ENCODE measurements around the gene CD86. TPM values are rescaled to one million over a fixed set of nuclear protein-coding genes. Genes with fewer than 3 reads are reported as not detected.
"Not testable (repeated sequence)": the region's sequence is repeated elsewhere in the genome, so short reads cannot be mapped to it uniquely, and the experiment has no call there.

The CD86 gene
- total RNA-seq, 4 donors from 2014 or later: 0.49 to 4.2 (median 1.8) TPM

DNA sequence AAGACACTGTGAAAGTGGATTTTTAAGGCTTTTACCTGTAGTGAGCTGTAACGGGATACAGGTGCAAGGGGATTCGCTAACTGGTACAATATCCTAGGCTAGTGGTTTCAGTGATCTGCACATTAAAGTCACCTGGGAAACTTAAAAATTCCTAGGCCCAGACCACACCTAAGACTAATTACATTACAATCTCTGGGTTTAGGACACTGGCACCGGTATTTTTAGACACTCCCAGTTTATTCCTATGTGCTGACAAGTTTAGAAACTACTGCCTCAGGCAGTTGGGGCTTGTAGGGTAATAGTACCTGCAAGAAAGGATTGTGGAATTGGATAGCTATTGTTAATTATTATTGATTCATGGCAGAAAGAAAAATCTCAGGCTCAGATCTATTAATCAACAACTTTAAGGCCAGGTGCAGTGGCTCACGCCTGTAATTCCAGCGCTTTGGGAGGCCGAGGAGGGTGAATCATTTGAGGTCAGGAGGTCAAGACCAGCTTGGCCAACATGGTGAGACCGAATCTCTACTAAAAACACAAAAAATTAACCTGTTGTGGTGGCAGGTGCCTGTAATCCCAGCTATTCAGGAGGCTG is 77.9 kb downstream of the CD86 start:
- 83 to 92% methylated on average over 7 of the region's 7 CpGs for WGBS, 2 donors
- no peak for DNase-seq
- no peaks in the 10 kb centered on the region for H3K4me1 ChIP-seq
- TF ChIP-seq, protein P1, sequence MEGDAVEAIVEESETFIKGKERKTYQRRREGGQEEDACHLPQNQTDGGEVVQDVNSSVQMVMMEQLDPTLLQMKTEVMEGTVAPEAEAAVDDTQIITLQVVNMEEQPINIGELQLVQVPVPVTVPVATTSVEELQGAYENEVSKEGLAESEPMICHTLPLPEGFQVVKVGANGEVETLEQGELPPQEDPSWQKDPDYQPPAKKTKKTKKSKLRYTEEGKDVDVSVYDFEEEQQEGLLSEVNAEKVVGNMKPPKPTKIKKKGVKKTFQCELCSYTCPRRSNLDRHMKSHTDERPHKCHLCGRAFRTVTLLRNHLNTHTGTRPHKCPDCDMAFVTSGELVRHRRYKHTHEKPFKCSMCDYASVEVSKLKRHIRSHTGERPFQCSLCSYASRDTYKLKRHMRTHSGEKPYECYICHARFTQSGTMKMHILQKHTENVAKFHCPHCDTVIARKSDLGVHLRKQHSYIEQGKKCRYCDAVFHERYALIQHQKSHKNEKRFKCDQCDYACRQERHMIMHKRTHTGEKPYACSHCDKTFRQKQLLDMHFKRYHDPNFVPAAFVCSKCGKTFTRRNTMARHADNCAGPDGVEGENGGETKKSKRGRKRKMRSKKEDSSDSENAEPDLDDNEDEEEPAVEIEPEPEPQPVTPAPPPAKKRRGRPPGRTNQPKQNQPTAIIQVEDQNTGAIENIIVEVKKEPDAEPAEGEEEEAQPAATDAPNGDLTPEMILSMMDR (IDR thresholded peaks at IDR 0.05): no peak
- TF ChIP-seq POLR2A (IDR thresholded peaks at IDR 0.05): no peak
- no peaks in the 10 kb centered on the region for H3K36me3 ChIP-seq
- H3K27ac ChIP-seq: no peak overlapping the region
- intact Hi-C loops (cut with DNase I): no loop called here
- no peaks in the 10 kb centered on the region for H3K9me3 ChIP-seq
- H3K27me3 ChIP-seq: no peaks in the 10 kb centered on the region
- no peak overlapping the region for H3K4me3 ChIP-seq (replicated peaks in 1 of 3)

- intact Hi-C loops (cut with DNase I): no loop called here
- 85 to 89% methylated on average over 3 of the region's 3 CpGs for WGBS, 2 donors
Observed at GRCh38 chr3:122146466-122146865, 91.3 kb downstream of the CD86 start.

GRCh38 chr3:122148941-122149627 is 93.9 kb downstream of the CD86 start:
- Histone ChIP-seq H3K36me3 (no peaks in the 10 kb centered on the region), H3K27ac (no peak overlapping the region), H3K4me3 (replicated peaks in 1 of 3) (no peak overlapping the region), H3K27me3 (no peaks in the 10 kb centered on the region), H3K4me1 (no peaks in the 10 kb centered on the region), H3K9me3 (no peaks in the 10 kb centered on the region)
- TF ChIP-seq POLR2A (IDR thresholded peaks at IDR 0.05): no peak
- TF ChIP-seq, protein P1 (IDR thresholded peaks at IDR 0.05): no peak
- 77 to 78% methylated on average over 2 of the region's 2 CpGs for WGBS, 2 donors
- DNase-seq: no peak
- intact Hi-C loops (cut with DNase I): no loop called here

More at GRCh38 chr3:122146466-122146865, 91.3 kb downstream of the CD86 start:
- TF ChIP-seq, protein P1 (IDR thresholded peaks at IDR 0.05): no peak
- no peak for TF ChIP-seq POLR2A (IDR thresholded peaks at IDR 0.05)
- no peaks in the 10 kb centered on the region for H3K9me3 ChIP-seq
- no peak for DNase-seq
- no peak overlapping the region for H3K4me3 ChIP-seq (replicated peaks in 1 of 3)
- no peak overlapping the region for H3K27ac ChIP-seq
- no peaks in the 10 kb centered on the region for H3K4me1 ChIP-seq
- no peaks in the 10 kb centered on the region for H3K36me3 ChIP-seq
- H3K27me3 ChIP-seq: no peaks in the 10 kb centered on the region

GRCh38 chr3:122151480-122151879 is 96.3 kb downstream of the CD86 start:
- intact Hi-C loops (cut with DNase I): no loop called here
- no peaks in the 10 kb centered on the region for H3K9me3 ChIP-seq
- H3K27me3 ChIP-seq: no peaks in the 10 kb centered on the region
- no peaks in the 10 kb centered on the region for H3K36me3 ChIP-seq
- no peak overlapping the region for H3K4me3 ChIP-seq (replicated peaks in 1 of 3)
- TF ChIP-seq, protein P1 (IDR thresholded peaks at IDR 0.05): no peak
- TF ChIP-seq POLR2A (IDR thresholded peaks at IDR 0.05): no peak
- WGBS, 2 donors: 81 to 83% methylated on average over 2 of the region's 2 CpGs
- H3K4me1 ChIP-seq: no peaks in the 10 kb centered on the region
- DNase-seq: no peak
- H3K27ac ChIP-seq: no peak overlapping the region

DNA sequence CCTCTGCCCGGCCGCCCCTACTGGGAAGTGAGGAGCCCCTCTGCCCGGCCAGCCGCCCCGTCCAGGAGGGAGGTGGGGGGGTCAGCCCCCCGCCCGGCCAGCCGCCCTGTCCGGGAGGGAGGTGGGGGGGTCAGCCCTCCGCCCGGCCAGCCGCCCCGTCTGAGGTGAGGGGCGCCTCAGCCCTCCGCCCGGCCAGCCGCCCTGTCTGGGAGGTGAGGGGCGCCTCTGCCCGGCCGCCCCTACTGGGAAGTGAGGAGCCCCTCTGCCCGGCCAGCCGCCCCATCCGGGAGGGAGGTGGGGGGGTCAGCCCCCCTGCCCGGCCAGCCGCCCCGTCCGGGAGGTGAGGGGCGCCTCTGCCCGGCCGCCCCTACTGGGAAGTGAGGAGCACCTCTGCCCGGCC is 109.8 kb downstream of the CD86 start:
- H3K4me1 ChIP-seq; H3K4me3 ChIP-seq (replicated peaks in 1 of 3); H3K27me3 ChIP-seq; intact Hi-C loops (cut with DNase I); H3K27ac ChIP-seq; DNase-seq; H3K36me3 ChIP-seq; H3K9me3 ChIP-seq: not testable (repeated sequence)
- WGBS, 2 donors: 100% methylated on average over 1 of the region's 31 CpGs; no CpG with 5 or more reads in 1 of the 2 donors

Measured in thyroid gland (tissue), 4 donors.